BLaER1 treated with 17β-estradiol and CSF1 and Interleukin-3, amounts not matched to agents 10 nM and 100 nM (cell line): ENCODE measurements around the gene DIP2C.
A peak's percentile ranks its signal among the peaks of the same experiment; 100 is the strongest.

Experiments used
- H3K27ac ChIP-seq, 11 experiments: shearing (Covaris generic); formaldehyde crosslinking; 2 replicates each; pipeline ENCODE4 v1.8.1; 2022
- H3K27me3 ChIP-seq, 11 experiments: shearing (Covaris generic); formaldehyde crosslinking; 2 replicates each; pipeline ENCODE4 v1.8.1; 2022
- H3K36me3 ChIP-seq, 11 experiments: shearing (Covaris generic); formaldehyde crosslinking; 2 replicates each; pipeline ENCODE4 v1.8.1; 2022
- H3K4me1 ChIP-seq, 10 experiments: shearing (Covaris generic); formaldehyde crosslinking; 2 replicates each; pipeline ENCODE4 v1.8.1; 2022
- H3K4me2 ChIP-seq, 11 experiments: shearing (Covaris generic); formaldehyde crosslinking; 2 replicates each; pipeline ENCODE4 v1.8.1; 2022
- H3K4me3 ChIP-seq, 10 experiments: shearing (Covaris generic); formaldehyde crosslinking; 2 replicates each; pipeline ENCODE4 v1.8.1; 2022
- H3K9ac ChIP-seq, 11 experiments: shearing (Covaris generic); formaldehyde crosslinking; 2 replicates each; pipeline ENCODE4 v1.8.1; 2022
- H3K9me3 ChIP-seq, 11 experiments: shearing (Covaris generic); formaldehyde crosslinking; replicated peaks in 1 of 11; 2 replicates each; pipeline ENCODE4 v1.8.1; 2022
- H4K20me1 ChIP-seq, 11 experiments: shearing (Covaris generic); formaldehyde crosslinking; 2 replicates each; pipeline ENCODE4 v1.8.1; 2022
- Cebpa-rat ChIP-seq, 11 experiments: shearing (Covaris generic); IDR thresholded peaks; 2 replicates each; pipeline ENCODE4 v1.8.1; 2022

The DIP2C gene

GRCh38 chr10:641149-642010 is 48.1 kb downstream of the DIP2C start:
- no peak overlapping the region for H3K4me2 ChIP-seq
- no peak for TF ChIP-seq Cebpa-rat (IDR thresholded peaks at IDR 0.05)
- H3K4me3 ChIP-seq = no peak overlapping the region
- no peak overlapping the region for H3K27ac ChIP-seq
- no peak overlapping the region for H3K9ac ChIP-seq
- peaks cover 11 to 19% (median 13%) of the 10 kb centered on the region in 11 experiments for H3K9me3 ChIP-seq
- peaks cover 0 to 21% (median 0%) of the 10 kb centered on the region in 11 experiments; a peak in 7 of 22 replicates for H3K27me3 ChIP-seq
- peaks cover 0 to 21% (median 12%) of the 10 kb centered on the region in 10 experiments; a peak in 12 of 20 replicates for H3K4me1 ChIP-seq
- H4K20me1 ChIP-seq = peaks cover 6 to 95% (median 41%) of the 10 kb centered on the region in 11 experiments; a peak in 19 of 22 replicates
- H3K36me3 ChIP-seq = peaks cover 0 to 10% (median 0%) of the 10 kb centered on the region in 11 experiments; a peak in 7 of 22 replicates

GRCh38 chr10:640673-641045 is 48.8 kb downstream of the DIP2C start:
- TF ChIP-seq Cebpa-rat (IDR thresholded peaks at IDR 0.05) = no peak
- H3K9ac ChIP-seq = no peak overlapping the region
- H3K4me3 ChIP-seq = no peak overlapping the region
- H3K4me1 ChIP-seq = peaks cover under 1 to 28% (median 19%) of the 10 kb centered on the region in 10 experiments
- H3K27ac ChIP-seq = no peak overlapping the region
- H3K4me2 ChIP-seq = no peak overlapping the region
- H4K20me1 ChIP-seq = peaks cover 10 to 97% (median 48%) of the 10 kb centered on the region in 11 experiments; a peak in 20 of 22 replicates
- H3K36me3 ChIP-seq = peaks cover 0 to 10% (median 0%) of the 10 kb centered on the region in 11 experiments; a peak in 7 of 22 replicates
- H3K9me3 ChIP-seq = peaks cover 11 to 16% (median 13%) of the 10 kb centered on the region in 11 experiments
- peaks cover 0 to 28% (median 0%) of the 10 kb centered on the region in 11 experiments; a peak in 7 of 22 replicates for H3K27me3 ChIP-seq

GRCh38 chr10:639751-640672 is 49.5 kb downstream of the DIP2C start:
- no peak overlapping the region for H3K27ac ChIP-seq
- H3K4me1 ChIP-seq = peaks cover 6 to 35% (median 25%) of the 10 kb centered on the region in 10 experiments
- H3K9ac ChIP-seq = no peak overlapping the region
- TF ChIP-seq Cebpa-rat (IDR thresholded peaks at IDR 0.05) = no peak
- peaks cover 0 to 8% (median 0%) of the 10 kb centered on the region in 11 experiments; a peak in 7 of 22 replicates for H3K36me3 ChIP-seq
- peaks cover 0 to 34% (median 0%) of the 10 kb centered on the region in 11 experiments; a peak in 7 of 22 replicates for H3K27me3 ChIP-seq
- H3K4me2 ChIP-seq = no peak overlapping the region
- H3K9me3 ChIP-seq = peaks cover 8 to 11% (median 9%) of the 10 kb centered on the region in 11 experiments
- H3K4me3 ChIP-seq = no peak overlapping the region
- H4K20me1 ChIP-seq = peaks cover 17 to 100% (median 54%) of the 10 kb centered on the region in 11 experiments; a peak in 20 of 22 replicates

GRCh38 chr10:639001-639750 is 50.3 kb downstream of the DIP2C start:
- no peak for TF ChIP-seq Cebpa-rat (IDR thresholded peaks at IDR 0.05)
- H4K20me1 ChIP-seq = peaks cover 21 to 100% (median 63%) of the 10 kb centered on the region in 11 experiments; a peak in 20 of 22 replicates
- no peaks in the 10 kb centered on the region for H3K36me3 ChIP-seq
- no peak overlapping the region for H3K4me2 ChIP-seq
- H3K27me3 ChIP-seq = peaks cover 0 to 43% (median 0%) of the 10 kb centered on the region in 11 experiments; a peak in 7 of 22 replicates
- H3K9ac ChIP-seq = no peak overlapping the region
- no peak overlapping the region for H3K4me3 ChIP-seq
- peaks cover 6 to 39% (median 28%) of the 10 kb centered on the region in 10 experiments for H3K4me1 ChIP-seq
- peaks cover 0 to 3% (median under 1%) of the 10 kb centered on the region in 11 experiments; a peak in 9 of 22 replicates for H3K9me3 ChIP-seq
- no peak overlapping the region for H3K27ac ChIP-seq

GRCh38 chr10:637771-638195 is 51.7 kb downstream of the DIP2C start:
- no peak overlapping the region for H3K4me3 ChIP-seq
- no peak for TF ChIP-seq Cebpa-rat (IDR thresholded peaks at IDR 0.05)
- no peak overlapping the region for H3K9ac ChIP-seq
- H4K20me1 ChIP-seq = peaks cover 27 to 99% (median 73%) of the 10 kb centered on the region in 11 experiments; a peak in 20 of 22 replicates
- no peak overlapping the region for H3K27ac ChIP-seq
- H3K9me3 ChIP-seq = peaks cover 0 to 12% (median 7%) of the 10 kb centered on the region in 11 experiments; a peak in 15 of 22 replicates
- peak overlapping the region in 7 of 11 experiments; percentile 8 to 31 (median 24); a peak in 8 of 22 replicates for H3K4me2 ChIP-seq
- peaks cover 6 to 39% (median 28%) of the 10 kb centered on the region in 10 experiments for H3K4me1 ChIP-seq
- H3K36me3 ChIP-seq = peaks cover 0 to 6% (median 0%) of the 10 kb centered on the region in 11 experiments; a peak in 4 of 22 replicates
- peaks cover 0 to 56% (median 0%) of the 10 kb centered on the region in 11 experiments; a peak in 7 of 22 replicates for H3K27me3 ChIP-seq

- H3K4me2 ChIP-seq = peak overlapping the region in 5 of 11 experiments; percentile 23 to 83 (median 24); a peak in 6 of 22 replicates
- peaks cover 6 to 39% (median 28%) of the 10 kb centered on the region in 10 experiments for H3K4me1 ChIP-seq
- H3K36me3 ChIP-seq = peaks cover 0 to 7% (median 0%) of the 10 kb centered on the region in 11 experiments; a peak in 4 of 22 replicates
- no peak overlapping the region for H3K27ac ChIP-seq
- no peak for TF ChIP-seq Cebpa-rat (IDR thresholded peaks at IDR 0.05)
- peaks cover under 1 to 16% (median 11%) of the 10 kb centered on the region in 11 experiments; a peak in 19 of 22 replicates for H3K9me3 ChIP-seq
- H3K27me3 ChIP-seq = peaks cover 0 to 56% (median 0%) of the 10 kb centered on the region in 11 experiments; a peak in 7 of 22 replicates
- no peak overlapping the region for H3K4me3 ChIP-seq
- H3K9ac ChIP-seq = no peak overlapping the region
- peaks cover 27 to 94% (median 73%) of the 10 kb centered on the region in 11 experiments; a peak in 20 of 22 replicates for H4K20me1 ChIP-seq
These were observed 52.2 kb downstream of the DIP2C start for GRCh38 chr10:637221-637620.

GRCh38 chr10:636769-637168 is 52.7 kb downstream of the DIP2C start:
- H3K9me3 ChIP-seq = peaks cover 5 to 18% (median 15%) of the 10 kb centered on the region in 11 experiments; a peak in 19 of 22 replicates
- peak overlapping the region in 8 of 11 experiments; percentile 15 to 83 (median 74); a peak in 12 of 22 replicates for H3K4me2 ChIP-seq
- peaks cover 0 to 59% (median 0%) of the 10 kb centered on the region in 11 experiments; a peak in 7 of 22 replicates for H3K27me3 ChIP-seq
- TF ChIP-seq Cebpa-rat (IDR thresholded peaks at IDR 0.05) = no peak
- no peak overlapping the region for H3K9ac ChIP-seq
- peaks cover 27 to 93% (median 73%) of the 10 kb centered on the region in 11 experiments; a peak in 20 of 22 replicates for H4K20me1 ChIP-seq
- peaks cover 6 to 39% (median 28%) of the 10 kb centered on the region in 10 experiments for H3K4me1 ChIP-seq
- H3K27ac ChIP-seq = no peak overlapping the region
- no peak overlapping the region for H3K4me3 ChIP-seq
- peaks cover 0 to 7% (median 0%) of the 10 kb centered on the region in 11 experiments; a peak in 4 of 22 replicates for H3K36me3 ChIP-seq
